Measurements from ENCODE around the gene POLR3H.

- TF ChIP-seq, protein P1, sequence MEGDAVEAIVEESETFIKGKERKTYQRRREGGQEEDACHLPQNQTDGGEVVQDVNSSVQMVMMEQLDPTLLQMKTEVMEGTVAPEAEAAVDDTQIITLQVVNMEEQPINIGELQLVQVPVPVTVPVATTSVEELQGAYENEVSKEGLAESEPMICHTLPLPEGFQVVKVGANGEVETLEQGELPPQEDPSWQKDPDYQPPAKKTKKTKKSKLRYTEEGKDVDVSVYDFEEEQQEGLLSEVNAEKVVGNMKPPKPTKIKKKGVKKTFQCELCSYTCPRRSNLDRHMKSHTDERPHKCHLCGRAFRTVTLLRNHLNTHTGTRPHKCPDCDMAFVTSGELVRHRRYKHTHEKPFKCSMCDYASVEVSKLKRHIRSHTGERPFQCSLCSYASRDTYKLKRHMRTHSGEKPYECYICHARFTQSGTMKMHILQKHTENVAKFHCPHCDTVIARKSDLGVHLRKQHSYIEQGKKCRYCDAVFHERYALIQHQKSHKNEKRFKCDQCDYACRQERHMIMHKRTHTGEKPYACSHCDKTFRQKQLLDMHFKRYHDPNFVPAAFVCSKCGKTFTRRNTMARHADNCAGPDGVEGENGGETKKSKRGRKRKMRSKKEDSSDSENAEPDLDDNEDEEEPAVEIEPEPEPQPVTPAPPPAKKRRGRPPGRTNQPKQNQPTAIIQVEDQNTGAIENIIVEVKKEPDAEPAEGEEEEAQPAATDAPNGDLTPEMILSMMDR (conservative IDR thresholded peaks at IDR 0.05; ENCODE audit: low read depth, low read length): no peak
- no peak for TF ChIP-seq EZH2 (IDR thresholded peaks at IDR 0.05; ENCODE audit: borderline replicate concordance, low read depth, low read length, poor library complexity, severe bottlenecking)
These were observed 27.5 kb upstream of the POLR3H start for GRCh38 chr22:41571786-41572185.

All from A673 (cell line).